NCI-H510A treated with DMSO at 0.1 percent for 48 hours (cell line): ENCODE data around the gene BCAM.
"Not testable (repeated sequence)": the region's sequence is repeated elsewhere in the genome, so short reads cannot be mapped to it uniquely, and the experiment has no call there.

ENCODE experiments used
- DNase-seq: peaks from one replicate; lab custom pipeline; 2025; lab: John Stamatoyannopoulos, UW

The BCAM gene, protein sequence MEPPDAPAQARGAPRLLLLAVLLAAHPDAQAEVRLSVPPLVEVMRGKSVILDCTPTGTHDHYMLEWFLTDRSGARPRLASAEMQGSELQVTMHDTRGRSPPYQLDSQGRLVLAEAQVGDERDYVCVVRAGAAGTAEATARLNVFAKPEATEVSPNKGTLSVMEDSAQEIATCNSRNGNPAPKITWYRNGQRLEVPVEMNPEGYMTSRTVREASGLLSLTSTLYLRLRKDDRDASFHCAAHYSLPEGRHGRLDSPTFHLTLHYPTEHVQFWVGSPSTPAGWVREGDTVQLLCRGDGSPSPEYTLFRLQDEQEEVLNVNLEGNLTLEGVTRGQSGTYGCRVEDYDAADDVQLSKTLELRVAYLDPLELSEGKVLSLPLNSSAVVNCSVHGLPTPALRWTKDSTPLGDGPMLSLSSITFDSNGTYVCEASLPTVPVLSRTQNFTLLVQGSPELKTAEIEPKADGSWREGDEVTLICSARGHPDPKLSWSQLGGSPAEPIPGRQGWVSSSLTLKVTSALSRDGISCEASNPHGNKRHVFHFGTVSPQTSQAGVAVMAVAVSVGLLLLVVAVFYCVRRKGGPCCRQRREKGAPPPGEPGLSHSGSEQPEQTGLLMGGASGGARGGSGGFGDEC

DNA sequence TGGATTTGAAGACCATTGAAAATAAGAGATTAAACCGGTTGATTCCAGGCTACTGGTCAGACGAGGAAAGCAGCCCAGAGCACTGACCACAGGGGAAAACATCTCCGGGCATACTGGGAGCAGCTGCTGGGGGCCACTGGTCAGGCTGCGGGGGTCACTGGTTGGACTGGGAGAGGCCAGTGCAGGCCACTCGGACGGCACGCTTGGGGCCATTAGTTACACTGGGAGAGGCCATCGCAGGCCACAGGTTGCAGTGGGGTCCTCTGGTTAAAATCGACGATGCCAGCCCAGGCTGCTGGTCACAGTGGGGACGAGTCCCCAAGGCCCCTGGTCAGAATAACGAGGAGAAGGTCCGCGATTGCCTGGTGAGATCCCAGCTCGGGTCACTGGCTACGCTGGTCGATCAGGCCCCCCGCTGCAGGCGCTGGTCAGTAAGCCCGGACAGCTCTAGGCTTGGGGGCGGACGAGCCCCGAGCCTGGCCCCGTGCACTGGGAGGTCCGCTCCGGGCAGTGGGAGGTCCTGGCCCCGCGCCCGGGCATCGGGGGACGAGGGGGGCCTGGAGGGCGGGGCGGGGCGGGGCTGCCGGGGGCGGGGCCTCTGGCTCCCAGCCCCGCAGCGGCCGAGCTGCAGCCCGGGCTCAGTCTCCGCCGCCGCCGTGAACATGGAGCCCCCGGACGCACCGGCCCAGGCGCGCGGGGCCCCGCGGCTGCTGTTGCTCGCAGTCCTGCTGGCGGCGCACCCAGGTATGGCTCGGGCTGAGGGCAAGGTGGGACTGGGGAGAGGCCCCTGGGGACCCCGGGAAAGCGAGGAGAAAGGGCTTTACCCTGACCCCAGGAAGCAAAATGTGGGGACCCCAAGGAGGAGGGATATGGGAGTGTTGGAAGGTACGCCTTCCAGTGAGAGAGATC is at the start of gene BCAM:
TSS of gene BCAM (plus strand) at position 641 of the 909 bp plus-strand sequence. CDS start at position 663, 22 bp downstream.
- DNase-seq = peak; percentile 48

DNA sequence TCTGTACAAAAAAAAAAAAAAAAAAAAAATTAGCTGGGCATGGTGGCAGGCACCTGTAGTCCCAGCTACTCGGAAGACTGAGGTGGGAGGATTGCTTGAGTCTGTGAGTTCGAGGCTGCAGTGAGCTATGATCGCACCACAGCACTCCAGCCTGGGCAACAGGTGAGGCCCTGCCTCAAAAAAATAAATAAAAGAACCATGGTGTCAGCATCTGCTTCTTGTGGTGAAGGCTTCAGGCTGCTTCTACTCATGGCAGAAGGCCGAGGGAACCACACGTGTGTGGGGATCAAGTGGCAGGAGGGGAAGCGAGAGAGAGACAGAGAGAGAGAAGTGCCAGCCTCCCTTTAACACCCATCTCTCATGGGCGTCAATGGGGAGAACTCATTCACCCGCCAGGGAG is 46.9 kb upstream of the BCAM start:
- no peak for DNase-seq

DNA sequence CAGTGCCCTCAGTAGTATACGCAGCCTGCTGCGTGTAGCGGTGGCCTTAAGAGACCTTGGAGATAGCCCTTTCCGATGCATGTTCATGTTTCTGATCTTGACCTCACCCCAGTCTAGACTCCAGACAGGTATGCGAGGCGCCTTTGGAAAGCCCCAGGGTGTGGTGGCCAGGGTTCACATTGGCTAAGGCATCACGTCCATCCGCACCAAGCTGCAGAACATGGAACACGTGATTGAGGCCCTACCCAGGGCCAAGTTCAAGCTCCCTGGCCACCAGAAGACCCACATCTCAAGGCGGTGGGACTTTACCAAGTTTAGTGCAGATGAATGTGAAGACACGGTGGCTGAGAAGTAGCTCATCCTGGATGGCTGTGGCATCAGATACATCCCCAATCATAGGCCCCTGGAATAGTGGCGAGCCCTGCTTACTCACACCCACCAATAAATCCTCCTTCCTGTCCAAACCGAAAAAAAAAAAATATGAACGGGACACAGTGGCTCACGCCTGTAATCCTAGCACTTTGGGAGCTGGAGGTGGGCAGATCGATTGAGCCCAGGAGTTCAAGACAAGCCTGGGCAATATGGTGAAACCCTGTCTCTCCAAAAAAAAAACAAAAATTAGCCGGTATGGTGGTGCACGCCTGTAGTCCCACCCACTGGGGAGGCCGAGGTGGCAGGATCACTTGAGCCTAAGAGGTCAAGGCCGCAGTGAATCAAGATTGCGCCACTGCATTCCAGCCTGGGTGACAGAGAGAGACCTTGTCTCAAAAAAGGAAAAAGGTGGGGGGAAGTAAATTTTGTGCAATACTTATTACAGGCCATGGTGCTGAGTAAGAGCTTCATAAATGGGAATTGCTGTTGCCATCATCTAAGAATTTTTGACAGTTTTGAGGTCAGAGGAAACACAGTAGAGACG is 43.6 kb upstream of the BCAM start:
- no peak for DNase-seq

DNA sequence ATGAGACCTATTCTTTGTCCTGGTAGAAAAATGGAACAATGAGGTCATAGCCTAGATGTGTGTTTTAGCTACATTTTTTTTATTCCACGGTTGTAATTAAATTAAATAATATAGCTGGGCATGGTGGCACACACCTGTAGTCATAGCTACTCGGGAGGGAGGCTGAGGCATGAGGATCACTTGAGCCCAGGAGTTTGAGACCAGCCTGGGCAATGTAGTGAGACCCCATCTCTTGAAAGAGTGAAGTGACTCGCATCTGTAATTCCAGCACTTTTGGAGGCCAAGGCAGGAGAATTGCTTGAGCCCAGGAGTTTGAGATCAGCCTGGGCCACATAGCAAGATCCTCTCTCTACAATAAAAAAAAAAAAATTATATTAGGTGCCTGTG is 43.0 kb upstream of the BCAM start:
- no peak for DNase-seq

DNA sequence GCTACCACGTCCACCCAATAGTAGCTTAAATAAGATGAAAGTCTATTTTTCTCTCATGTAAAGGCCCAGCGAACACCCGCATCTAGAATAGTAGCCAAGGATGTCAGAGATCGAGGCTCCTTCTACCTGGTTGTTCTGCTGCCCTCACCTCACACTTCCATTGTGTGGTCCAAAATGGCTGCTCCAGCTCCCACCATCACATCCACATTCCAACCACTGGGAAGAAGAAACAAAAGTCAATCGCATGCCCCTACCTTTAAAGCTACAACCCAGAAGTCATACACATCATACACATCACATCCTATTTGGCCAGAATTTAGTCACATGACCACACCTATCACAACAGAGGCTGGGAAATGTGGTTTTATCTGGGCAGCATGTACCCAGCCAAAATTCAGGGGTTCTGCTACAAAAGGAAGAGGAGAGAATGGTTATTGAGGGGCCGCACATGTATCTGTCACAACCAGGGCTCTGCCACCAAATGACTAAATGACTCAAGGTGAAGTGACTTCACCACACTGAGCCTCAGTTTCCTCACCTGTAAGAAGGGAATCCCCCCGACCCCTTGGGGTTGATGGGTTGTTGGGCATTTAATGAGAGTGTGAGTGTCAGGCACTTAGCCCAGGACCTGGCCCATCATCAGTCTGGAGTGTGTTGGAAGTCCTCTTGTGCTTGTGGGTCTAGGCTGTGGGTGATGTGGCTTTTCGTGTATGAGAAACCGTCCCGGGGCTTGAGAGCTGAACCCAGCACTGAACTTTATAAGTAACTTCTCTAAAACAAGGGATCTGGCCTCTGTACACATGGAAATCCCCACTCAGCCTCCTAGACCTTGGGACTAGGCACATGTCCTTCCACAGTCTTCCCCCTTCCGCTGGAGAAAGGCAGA is 41.4 kb upstream of the BCAM start:
- no peak for DNase-seq

DNA sequence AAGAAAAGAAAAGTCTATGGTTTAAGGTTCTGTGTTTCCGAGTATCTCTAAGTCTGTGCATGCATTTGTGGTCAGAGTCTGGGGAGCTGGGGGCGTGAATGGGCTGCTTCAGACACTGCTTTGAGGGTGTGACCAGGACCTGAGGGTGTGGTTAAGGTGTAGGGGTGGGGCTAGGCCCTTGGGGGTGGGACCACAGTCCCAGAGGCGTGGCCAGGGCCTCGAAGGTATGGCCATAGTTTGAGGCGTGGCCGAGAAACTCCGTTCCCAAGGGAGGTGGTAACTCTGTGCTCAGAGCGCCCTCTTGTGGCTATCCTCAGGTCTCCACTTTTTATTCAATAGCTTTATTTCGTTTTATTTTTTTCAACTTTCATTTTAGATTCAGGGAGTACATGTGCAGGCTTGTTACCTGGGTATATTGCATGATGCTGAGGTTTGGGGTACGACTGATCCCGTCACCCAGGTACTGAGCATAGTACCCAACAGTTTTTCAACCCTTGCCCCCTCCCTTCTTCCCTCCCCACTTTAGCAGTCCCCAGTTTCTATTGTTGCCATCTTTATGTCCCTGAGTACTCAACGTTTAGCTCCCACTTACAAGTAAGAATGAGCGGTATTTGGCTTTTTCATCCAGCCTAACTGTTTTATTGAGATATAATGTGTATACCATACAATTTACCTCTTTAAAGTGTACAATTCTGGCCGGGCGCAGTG is 38.2 kb upstream of the BCAM start:
- peak; percentile 91 for DNase-seq

DNA sequence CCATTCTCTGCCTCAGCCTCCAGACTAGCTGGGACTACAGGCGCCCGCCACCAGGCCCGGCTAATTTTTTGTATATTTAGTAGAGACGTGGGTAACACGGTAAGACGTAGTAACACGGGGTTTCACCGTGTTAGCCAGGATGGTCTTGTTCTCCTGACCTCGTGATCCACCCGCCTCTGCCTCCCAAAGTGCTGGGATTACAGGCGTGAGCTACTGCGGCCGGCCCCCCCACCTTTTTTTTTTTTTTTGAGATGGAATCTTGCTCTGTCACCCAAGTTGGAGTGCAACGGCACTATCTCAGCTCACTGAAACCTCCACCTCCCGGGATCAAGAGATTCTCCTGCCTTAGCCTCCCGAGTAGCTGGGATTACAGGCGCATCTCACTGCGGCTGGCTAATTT is 36.8 kb upstream of the BCAM start:
- not testable (repeated sequence) for DNase-seq

DNA sequence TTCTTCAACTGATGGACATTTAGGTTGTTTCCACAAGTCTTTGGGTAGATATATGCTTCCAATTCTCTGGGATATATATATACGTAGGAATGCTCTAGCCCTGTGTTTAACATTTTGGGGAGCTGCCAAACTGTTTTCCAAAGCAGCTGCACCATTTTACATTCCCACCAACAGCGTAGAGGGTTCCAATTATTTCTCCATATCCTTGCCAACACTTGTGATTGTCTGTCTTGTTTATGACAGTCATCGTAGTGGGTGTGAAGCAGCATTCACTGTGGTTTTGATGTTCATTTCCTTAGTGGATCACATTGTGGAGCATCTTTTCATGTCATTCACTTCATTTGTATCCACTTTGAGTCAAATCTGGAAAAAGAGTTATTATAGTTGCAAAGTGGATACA is 35.9 kb upstream of the BCAM start:
- DNase-seq = no peak

DNA sequence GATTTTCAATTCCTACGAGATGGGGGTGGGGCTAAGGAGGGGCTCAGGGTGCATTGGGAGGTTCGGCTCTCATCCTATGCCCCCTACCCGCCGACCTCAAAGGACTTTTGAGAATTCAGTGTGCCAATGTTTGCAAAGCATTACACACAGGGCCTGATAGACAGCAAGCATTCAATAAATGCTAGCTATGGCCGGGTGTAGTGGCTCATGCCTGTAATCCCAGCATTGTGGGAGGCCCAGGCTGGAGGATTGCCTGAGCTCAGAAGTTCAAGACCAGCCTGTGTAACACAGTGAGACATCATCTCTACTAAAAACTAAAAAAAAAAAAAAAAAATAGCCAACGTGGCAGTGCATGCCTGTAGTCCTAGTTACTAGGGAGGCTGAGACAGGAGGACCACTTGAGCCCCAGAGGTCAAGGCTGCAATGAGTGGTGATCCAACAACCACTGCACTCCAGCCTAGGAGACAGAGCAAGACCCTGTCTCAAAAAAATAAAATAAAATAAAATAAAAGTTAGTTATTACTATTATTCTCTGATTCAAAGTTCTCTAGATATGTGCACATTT is 33.1 kb upstream of the BCAM start:
- no peak for DNase-seq

DNA sequence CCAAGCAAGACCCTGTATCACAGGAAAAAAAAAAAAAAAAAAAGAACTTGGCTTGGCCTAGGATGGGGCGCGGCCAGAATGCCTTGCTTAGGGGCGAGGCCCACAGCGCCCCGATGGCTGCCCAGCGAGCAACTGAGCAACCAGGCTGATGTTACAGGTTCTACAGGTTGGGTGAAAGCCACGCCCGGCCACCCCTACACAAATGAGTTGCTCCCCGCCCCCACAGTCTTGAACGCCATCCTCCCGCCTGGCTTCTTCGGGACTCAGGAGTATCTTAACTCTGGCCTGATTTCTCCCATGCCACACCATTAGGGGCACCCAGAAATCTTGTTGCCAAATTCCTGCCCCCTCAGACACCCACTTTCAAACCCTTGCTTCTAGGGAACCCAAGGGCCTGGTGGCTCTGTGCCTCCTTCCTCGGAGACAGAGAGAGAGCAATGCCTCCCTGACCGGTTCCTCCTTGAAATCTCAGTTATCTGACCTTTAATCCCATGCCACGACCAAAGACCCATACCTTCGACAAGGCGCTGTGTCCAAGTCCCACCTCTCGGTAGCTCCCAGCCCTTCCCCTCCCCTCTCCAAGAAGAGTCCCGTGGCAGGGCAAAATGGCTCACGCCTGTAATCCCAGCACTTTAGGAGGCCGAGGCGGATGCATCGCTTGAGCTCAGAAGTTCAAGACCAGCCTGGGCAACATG is 32.4 kb upstream of the BCAM start:
- no peak for DNase-seq

DNA sequence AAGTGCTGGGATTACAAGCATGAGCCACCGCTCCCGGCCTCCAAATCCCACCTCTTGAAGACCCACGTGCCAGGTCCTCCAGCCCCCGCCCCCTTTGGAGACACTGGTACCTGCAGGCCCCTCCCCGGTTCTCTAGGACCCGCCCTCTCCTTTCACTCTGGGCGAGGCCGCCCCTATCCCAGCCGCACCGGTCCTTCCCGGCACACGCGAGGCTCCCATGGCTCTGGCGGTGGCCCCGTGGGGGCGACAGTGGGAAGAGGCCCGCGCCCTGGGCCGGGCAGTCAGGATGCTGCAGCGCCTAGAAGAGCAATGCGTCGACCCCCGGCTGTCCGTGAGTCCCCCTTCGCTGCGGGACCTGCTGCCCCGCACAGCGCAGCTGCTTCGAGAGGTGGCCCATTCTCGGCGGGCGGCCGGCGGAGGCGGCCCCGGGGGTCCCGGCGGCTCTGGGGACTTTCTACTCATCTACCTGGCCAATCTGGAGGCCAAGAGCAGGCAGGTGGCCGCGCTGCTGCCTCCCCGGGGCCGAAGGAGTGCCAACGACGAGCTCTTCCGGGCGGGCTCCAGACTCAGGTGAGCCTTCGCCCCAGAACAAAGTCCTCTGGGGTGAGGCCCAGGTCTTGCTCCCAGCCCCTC is 31.1 kb upstream of the BCAM start, which contains the start of gene CBLC:
TSS of gene CBLC (plus strand) at position 176 of the 633 bp plus-strand sequence. CDS start at position 218, 42 bp downstream.
- no peak for DNase-seq

DNA sequence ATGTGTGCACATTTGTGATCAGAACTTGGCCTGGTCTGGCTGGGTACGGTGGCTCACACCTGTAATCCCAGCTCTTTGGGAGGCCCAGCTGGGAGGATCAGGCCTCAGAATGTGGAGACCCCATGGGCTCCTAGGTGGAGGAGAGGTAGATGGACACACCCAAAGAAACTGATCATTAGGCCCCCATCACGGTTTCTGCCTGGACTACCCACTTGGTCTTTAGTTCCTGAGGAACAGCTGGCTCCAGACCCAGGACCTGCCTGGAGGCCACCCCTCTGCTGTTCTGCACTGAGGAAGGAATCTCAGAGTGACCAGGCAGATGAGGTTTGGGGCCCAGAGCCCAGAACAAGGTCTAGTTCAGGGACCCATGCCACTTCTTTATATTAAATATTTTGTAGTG is 29.8 kb upstream of the BCAM start:
- DNase-seq = no peak

DNA sequence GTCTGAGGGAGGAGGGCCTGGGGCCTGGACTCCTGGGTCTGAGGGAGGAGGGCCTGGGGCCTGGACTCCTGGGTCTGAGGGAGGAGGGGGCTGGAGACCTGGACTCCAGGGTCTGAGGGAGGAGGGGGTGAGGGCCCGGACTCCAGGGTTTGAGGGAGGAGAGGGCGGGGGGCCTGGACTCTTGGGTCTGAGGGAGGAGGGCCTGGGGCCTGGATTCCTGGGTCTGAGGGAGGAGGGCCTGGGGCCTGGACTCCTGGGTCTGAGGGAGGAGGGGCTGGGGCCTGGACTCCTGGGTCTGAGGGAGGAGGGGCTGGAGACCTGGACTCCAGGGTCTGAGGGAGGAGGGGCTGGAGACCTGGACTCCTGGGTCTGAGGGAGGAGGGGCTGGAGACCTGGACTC is 27.2 kb upstream of the BCAM start:
- DNase-seq = not testable (repeated sequence)

DNA sequence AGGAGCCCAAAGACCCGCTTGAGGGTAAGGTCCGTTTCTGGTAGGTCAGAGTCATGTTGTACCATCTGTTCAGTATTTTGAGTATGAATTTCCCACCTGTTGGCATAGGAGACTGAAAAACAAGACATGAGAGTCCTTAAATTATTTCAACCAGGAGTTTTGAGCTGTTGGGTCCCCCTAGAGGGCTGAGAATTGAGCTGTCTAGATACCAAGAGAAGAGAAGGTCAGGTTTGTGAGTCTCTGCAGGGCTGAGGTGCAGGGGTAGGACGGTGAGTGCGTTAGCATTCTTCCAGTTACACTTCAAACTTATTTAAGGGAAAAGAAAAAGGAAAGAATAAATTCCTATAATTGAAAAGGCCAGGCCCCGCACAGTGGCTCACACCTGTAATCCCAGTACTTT is 26.2 kb upstream of the BCAM start:
- DNase-seq = no peak

DNA sequence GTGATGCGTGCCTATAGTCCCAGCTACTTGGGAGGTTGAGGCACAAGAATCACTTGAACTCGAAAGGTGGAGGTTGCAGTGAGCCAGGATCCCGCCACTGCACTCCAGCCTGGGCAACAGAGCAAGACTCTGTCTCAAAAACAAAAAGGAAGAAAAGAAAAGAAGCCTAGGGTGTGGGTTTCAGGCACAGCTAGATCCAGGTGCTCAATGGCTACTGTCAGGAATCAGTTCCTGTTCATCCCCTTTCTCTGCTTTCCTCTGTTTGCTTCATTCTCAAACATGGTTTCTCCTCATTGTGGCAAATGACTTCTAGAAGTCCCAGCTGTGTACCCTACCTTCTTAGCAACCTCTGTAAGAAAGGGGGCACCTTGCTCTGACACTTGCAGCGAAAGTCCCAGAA is 25.4 kb upstream of the BCAM start:
- no peak for DNase-seq

DNA sequence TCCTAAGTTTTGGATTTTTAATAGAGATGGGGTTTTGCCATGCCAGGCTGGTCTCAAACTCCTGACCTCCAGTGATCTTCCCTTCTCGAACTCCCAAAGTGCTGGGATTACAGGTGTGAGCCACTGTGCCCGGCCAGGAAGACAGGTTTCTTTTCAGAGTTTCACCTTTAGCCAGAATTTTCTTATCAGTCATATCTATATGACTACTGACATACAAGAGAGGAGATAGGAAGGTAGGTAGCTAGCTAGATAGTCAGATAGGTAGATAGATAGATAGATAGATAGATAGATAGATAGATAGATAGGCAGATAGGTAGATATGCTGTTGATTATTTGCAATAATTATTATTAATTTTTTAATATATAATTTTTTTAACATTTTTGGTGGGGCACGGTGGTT is 23.6 kb upstream of the BCAM start:
- no peak for DNase-seq

DNA sequence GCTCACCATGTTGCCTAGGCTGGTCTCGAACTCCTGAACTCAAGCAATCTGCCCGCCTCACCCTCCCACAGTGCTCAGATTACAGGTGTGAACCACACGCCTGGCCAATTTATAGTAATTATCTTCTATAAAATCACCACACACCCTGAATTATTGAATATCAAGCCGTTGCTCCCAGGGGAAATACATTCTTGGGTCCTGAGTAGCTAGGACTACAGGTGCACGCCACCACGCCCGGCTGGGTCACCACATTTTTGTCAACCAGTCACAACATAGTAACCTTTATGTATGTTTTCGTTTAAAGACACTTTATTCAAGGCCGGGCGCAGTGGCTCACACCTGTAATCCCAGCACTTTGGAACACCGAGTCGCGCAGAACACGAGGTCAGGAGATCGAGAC is 22.9 kb upstream of the BCAM start:
- no peak for DNase-seq

DNA sequence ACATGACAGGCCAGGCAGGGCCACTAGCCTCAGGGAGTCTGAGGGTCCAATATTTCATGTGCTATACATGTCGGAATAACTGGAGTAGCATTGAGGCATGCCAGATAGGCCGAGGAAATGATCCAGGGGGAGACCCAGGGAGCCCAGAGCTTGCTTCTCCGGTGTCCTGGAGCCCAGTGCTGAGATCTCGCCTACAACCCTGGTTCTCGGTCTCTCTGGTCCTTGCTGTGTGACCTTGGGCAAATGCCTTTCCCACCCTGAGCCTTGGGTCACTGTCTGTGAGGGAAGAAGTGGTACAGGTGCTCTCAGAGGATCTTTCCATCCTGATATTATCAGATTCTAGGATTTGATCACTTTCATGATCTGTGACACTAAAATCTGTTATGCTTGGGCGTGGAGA is 19.9 kb upstream of the BCAM start:
- no peak for DNase-seq
